Measurements from ENCODE around the gene APLP1. TPM values are rescaled to one million over a fixed set of nuclear protein-coding genes. Genes with fewer than 3 reads are reported as not detected.

APLP1 gene
- total RNA-seq, 1 donor from 2014 or later = 10.4 TPM

DNA sequence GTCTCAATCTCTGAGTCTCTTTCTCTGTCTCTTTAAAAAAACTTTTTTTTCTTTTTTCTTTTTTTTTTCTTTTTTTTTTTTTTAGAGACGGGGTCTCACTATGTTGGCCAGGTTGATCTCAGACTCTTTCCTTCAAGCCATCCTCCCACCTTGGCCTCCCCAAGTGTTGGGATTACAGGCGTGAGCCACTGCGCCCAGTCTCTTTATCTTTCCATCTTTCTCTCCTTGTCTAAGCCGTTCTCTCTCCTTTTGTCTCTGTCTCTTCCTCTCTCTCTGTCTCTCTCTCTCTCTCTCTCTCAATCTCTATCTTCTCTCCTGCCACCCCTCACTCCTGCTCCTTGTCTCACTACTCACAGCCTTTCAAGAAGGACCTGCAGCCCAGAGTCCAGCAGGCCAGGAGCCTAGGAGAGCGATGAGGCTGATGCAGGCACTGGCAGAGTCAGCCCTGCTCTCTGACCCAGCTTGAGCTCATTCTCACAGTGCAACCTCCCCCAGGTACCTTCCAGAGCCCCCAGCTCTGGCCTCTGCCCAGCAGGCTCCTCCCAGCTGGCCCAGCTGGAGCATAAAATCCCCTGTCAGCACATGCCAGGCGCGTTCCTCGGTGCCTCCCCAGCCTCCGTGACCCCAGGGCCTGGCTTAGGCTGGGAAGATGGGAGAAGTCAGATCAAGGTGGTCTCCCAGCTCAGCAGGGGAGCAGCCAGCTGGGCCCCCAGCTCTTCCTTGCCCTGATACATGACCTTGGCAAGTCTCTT lies 16.2 kb upstream of the APLP1 start, which contains the start of gene NPHS1:
NPHS1 (minus strand) TSS at position 476 of the 752 bp plus-strand sequence. CDS start 667 bp downstream, outside the sequence.
- DNase-seq (ENCODE audit: low read depth) = no peak

DNA sequence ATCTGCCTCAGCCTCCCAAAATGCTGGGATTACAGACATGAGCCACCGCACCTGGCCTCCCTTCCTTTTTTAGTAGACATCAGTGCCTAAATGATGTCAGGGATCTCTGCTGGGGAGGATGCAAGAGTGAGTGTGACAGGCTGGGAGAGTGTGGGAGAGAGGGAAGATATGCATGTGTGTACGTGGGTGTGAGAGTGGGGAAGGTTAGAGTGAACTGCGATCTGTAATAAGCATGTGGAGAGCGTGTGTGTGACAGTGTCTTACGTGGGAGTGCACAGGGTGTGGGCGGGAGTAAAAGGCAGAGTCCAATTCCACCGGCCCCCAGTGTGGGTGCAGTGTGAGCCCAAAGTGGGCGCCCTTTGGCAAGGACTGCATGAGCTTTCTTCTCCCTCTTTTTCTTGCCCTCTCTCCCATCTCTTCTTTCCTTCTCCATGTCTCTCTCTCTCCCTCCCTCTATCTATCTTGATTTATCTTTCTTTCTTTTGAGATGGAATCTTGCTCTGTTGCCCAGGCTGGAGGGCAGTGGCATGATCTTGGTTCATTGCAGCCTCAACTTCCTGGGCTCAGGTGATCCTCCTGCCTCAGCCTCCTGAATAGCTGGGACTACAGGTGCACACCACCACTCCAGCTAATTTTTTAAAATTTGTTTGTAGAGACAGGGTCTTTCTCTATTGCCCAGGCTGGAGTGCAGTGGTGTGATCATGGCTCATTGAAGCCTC lies 15.2 kb upstream of the APLP1 start:
- DNase-seq (ENCODE audit: low read depth) = no peak

- DNase-seq (ENCODE audit: low read depth) = no peak
Measured at GRCh38 chr19:35856546-35857149, 11.7 kb upstream of the APLP1 start, which contains the start of gene KIRREL2. Gene KIRREL2, plus strand, starts transcription at chr19:35856911. Its CDS starts 209 bp downstream, at chr19:35857120.

GRCh38 chr19:35858311-35858710 lies 10.1 kb upstream of the APLP1 start:
- no peak for DNase-seq (ENCODE audit: low read depth)

- no peak for DNase-seq (ENCODE audit: low read depth)
Measured at GRCh38 chr19:35859414-35859813, 9.0 kb upstream of the APLP1 start.

DNA sequence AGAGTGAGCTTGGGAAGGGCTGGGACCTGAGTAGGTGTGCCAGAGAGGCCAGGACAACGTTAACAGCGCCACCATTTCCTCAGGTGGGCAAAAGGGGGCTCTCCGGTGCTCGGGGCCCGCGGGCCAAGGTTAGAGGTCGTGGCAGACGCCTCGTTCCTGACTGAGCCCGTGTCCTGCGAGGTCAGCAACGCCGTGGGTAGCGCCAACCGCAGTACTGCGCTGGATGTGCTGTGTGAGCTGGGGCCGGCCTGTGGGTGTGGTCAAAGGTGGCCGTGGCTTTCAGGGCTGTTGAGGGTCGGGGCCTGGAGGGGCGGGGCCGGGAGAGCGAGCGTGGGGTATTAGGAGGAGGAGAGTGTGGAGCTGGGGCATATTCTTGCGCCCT lies 7.9 kb upstream of the APLP1 start:
- no peak for DNase-seq (ENCODE audit: low read depth)

GRCh38 chr19:35860818-35861639 lies 7.3 kb upstream of the APLP1 start:
- DNase-seq (ENCODE audit: low read depth) = no peak

GRCh38 chr19:35861640-35862160 lies 6.7 kb upstream of the APLP1 start:
- no peak for DNase-seq (ENCODE audit: low read depth)

GRCh38 chr19:35862528-35862927 lies 5.8 kb upstream of the APLP1 start:
- DNase-seq (ENCODE audit: low read depth) = no peak

DNA sequence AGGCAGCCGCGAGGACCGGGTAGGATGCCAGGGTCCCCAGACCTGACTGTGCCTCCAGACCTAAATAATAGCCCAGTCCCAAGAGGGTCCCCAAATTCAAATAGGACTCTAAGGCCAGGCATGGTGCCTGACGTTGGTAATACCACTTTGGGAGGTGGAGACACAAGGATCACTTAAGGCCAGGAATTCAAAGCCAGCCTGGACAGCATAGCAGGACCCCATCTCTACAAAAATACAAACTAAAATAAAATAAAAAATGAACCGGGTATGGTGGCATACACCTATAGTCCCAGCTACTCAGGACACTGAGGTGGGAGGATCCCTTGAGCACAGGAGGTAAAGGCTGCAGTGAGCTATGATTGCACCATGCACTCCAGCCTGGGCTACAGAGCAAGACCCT lies 5.4 kb upstream of the APLP1 start:
- no peak for DNase-seq (ENCODE audit: low read depth)

- no peak for DNase-seq (ENCODE audit: low read depth)
Measured at GRCh38 chr19:35868823-35869326, 501 bp downstream of the APLP1 start.

GRCh38 chr19:35869327-35870123 lies 1.2 kb downstream of the APLP1 start:
- DNase-seq (ENCODE audit: low read depth) = peak; percentile 30

GRCh38 chr19:35870124-35870736 lies 1.9 kb downstream of the APLP1 start:
- peak; percentile 6 for DNase-seq (ENCODE audit: low read depth)

GRCh38 chr19:35870798-35871197 lies 2.4 kb downstream of the APLP1 start:
- no peak for DNase-seq (ENCODE audit: low read depth)

GRCh38 chr19:35871611-35872010 lies 3.2 kb downstream of the APLP1 start:
- DNase-seq (ENCODE audit: low read depth) = no peak

GRCh38 chr19:35872180-35872579 lies 3.8 kb downstream of the APLP1 start:
- no peak for DNase-seq (ENCODE audit: low read depth)

GRCh38 chr19:35874392-35874930 lies 6.1 kb downstream of the APLP1 start:
- no peak for DNase-seq (ENCODE audit: low read depth)

DNA sequence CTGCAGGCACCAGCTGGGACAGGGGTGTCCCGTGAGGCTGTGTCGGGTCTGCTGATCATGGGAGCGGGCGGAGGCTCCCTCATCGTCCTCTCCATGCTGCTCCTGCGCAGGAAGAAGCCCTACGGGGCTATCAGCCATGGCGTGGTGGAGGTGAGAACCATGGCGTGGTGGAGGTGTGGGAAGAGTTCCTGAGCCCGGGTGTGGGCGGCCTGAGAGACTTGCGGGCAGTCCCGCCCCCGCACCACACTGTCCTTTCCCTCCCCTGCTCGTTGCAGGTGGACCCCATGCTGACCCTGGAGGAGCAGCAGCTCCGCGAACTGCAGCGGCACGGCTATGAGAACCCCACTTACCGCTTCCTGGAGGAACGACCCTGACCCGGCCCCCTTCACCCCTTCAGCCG lies 10.7 kb downstream of the APLP1 start:
- DNase-seq (ENCODE audit: low read depth) = no peak

DNA sequence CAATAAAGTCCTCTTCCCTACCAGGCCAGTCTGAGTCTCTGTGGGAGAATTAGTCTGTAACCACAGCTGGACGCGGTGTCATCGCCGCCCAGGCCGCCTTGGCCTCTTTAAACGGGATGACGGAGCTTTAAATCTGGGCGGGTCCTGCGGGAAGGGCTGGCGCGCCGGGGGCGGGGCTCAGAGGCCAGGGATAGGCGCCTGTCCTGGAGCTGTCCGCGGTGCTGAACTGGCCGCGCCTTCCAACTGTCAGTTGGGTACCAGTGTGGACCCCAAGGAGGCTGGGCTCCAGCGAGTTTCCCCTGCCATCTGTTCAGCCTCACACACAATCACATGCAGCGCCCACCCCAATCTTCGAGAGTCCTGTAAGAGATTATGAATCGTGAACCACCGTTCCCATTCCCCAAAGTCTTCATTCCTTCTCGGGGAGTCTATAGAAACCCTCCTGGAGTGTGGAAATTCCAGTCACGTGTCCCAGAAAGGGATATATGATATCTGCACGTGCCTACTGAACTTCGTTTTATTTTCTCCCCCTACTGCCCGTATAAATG lies 11.5 kb downstream of the APLP1 start:
- DNase-seq (ENCODE audit: low read depth) = peak; percentile 94
